ENCODE measurements around the gene C17orf67. TPM values are rescaled to one million over a fixed set of nuclear protein-coding genes. Genes with fewer than 3 reads are reported as not detected.

C17orf67 gene
- total and polyA plus RNA-seq, 2 experiments from 2014 or later, result 1.0 to 3.7 TPM

GRCh38 chr17:56770427-56770826 is 63.3 kb downstream of the C17orf67 start:
- Mint-ChIP-seq H3K36me3 (ENCODE audit: low read depth) (no peaks in the 10 kb centered on the region), H3K27ac (no peak overlapping the region)

More at GRCh38 chr17:56770427-56770826, 63.3 kb downstream of the C17orf67 start:
- Mint-ChIP-seq H3K27me3 (ENCODE audit: insufficient read depth, low read depth, poor library complexity) (no peaks in the 10 kb centered on the region), H3K4me1 (no peaks in the 10 kb centered on the region; the same call in 2 of the 3 replicates), H3K9me3 (no peaks in the 10 kb centered on the region), H3K4me3 (no peak overlapping the region)
- Histone ChIP-seq H3K27ac (ENCODE audit: low read depth) (no peak overlapping the region), H3K27me3 (ENCODE audit: insufficient read depth) (no peaks in the 10 kb centered on the region), H3K4me1 (ENCODE audit: insufficient read depth) (no peaks in the 10 kb centered on the region), H3K36me3 (ENCODE audit: insufficient read depth) (no peaks in the 10 kb centered on the region), H3F3A (replicated peaks; ENCODE audit: low read depth) (no peaks in the 10 kb centered on the region), H3K79me2 (replicated peaks; ENCODE audit: insufficient read depth) (no peaks in the 10 kb centered on the region), H3K4me3 (no peak overlapping the region), H3K9me2 (ENCODE audit: insufficient read depth) (no peaks in the 10 kb centered on the region), H4K20me1 (replicated peaks; ENCODE audit: insufficient read depth) (no peaks in the 10 kb centered on the region), H2AFZ (no peak overlapping the region), H3K4me2 (no peak overlapping the region)
- TF ChIP-seq EZH2phosphoT487 (IDR thresholded peaks at IDR 0.05; ENCODE audit: unreplicated experiment) (no peak), REST (IDR thresholded peaks at IDR 0.05; ENCODE audit: unreplicated experiment) (no peak), CTCF (conservative IDR thresholded peaks at IDR 0.05; ENCODE audit: low read depth in 2 of 2) (no peak), ZNF114 (CRISPR knock-in tag; IDR thresholded peaks at IDR 0.05) (no peak), POLR2AphosphoS5 (IDR thresholded peaks at IDR 0.05; ENCODE audit: low read depth) (no peak)
- no peak for ATAC-seq
- no peak for DNase-seq (ENCODE audit: low spot score)

Measured in GM23338 (cell line).